AG10803 (cell line): Measurements from ENCODE around the gene PRDM5.

Source experiments
- DNase-seq: peaks from one replicate; pipeline ENCODE4 v3.0.0; 2010; ENCODE audit warnings: low read depth
- H3K4me3 ChIP-seq: 2 replicates; pipeline ENCODE4 v1.5.1; 2011; ENCODE audit warnings: mild to moderate bottlenecking, low read length, control low read depth
- TF ChIP-seq, protein P1 (sequence below): conservative IDR thresholded peaks from 2 replicates; pipeline ENCODE4 v1.5.1; 2011; ENCODE audit warnings: mild to moderate bottlenecking, low read length, control low read depth, inconsistent platforms

PRDM5 gene

DNA sequence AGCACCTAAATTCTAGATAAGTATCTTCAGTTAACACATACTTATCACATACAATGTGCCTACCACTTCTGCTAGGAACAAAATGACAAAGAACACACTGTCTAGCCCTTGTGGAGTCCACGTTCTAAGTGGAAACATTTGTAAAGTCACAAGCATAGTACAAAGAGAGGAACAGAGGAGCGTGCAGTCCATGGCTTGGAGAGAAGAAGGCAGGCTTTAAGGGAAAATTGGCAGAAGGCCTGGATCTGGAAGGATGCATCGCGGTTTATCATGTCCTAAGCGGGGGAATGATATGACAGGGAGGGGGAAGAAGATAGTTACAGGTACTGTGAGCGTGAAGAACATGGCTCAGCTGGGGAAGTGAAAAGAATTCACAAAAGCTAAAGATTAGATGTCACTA is 218.0 kb downstream of the PRDM5 start:
- TF ChIP-seq, protein P1, sequence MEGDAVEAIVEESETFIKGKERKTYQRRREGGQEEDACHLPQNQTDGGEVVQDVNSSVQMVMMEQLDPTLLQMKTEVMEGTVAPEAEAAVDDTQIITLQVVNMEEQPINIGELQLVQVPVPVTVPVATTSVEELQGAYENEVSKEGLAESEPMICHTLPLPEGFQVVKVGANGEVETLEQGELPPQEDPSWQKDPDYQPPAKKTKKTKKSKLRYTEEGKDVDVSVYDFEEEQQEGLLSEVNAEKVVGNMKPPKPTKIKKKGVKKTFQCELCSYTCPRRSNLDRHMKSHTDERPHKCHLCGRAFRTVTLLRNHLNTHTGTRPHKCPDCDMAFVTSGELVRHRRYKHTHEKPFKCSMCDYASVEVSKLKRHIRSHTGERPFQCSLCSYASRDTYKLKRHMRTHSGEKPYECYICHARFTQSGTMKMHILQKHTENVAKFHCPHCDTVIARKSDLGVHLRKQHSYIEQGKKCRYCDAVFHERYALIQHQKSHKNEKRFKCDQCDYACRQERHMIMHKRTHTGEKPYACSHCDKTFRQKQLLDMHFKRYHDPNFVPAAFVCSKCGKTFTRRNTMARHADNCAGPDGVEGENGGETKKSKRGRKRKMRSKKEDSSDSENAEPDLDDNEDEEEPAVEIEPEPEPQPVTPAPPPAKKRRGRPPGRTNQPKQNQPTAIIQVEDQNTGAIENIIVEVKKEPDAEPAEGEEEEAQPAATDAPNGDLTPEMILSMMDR: no peak
- no peak for DNase-seq
- H3K4me3 ChIP-seq: no peak overlapping the region

DNA sequence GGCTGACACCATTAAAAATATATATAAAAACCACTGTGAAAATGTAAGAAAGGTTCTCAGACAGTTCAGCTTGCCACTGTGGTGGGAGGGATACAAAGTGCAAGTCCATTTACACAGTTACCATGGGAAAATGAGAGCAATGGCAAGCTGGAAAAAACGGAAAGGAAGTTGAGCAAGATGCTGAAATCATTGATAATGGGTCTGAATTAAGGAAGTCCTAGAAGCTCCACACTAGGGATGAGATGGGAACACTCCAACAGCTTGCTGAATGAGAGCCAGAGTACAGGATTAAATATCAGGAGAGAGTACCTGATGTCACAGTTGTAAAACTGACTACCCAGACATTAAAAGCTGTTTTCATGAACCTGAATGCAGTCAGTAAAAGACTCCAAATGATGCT is 218.6 kb downstream of the PRDM5 start:
- no peak for DNase-seq
- TF ChIP-seq, protein P1: no peak
- no peak overlapping the region for H3K4me3 ChIP-seq

DNA sequence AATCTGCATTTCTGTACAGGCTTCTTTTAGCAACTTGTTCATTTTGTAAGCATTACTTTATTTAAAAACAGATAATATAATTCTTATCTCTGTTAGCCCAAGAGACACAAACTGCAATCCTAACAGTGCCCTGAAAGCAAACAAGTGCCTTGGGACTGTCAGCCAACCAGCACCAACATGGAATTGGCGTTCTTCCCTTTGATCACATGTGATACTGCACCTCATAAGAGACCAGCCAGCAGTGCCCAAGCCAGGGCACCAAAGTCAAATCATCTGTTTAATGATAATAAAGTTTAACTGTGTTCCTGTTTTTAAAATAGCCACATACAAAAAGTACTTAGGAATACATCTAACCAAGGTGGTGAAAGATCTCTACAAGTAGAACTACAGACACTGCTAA is 223.2 kb downstream of the PRDM5 start:
- TF ChIP-seq, protein P1: no peak
- no peak overlapping the region for H3K4me3 ChIP-seq
- DNase-seq: no peak

DNA sequence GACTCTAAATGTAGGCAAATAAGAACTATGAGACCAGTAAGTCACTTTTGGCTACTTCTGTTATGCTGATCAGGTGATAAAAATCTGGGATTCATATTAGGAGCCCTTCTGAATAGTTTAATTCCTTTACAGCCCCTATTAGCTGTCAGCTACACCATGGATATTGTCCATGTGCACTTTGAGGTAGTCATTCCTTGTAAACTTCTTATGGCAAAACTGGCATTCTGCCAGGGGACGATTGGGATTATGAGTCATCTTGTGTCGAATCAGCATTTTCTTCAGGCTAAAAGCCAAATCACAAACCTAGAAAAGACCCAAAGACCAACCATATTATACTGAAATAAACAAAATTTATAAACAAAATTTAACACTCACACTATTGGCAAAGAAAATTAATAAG is 227.6 kb downstream of the PRDM5 start:
- no peak overlapping the region for H3K4me3 ChIP-seq
- TF ChIP-seq, protein P1: no peak
- DNase-seq: peak; percentile 31

DNA sequence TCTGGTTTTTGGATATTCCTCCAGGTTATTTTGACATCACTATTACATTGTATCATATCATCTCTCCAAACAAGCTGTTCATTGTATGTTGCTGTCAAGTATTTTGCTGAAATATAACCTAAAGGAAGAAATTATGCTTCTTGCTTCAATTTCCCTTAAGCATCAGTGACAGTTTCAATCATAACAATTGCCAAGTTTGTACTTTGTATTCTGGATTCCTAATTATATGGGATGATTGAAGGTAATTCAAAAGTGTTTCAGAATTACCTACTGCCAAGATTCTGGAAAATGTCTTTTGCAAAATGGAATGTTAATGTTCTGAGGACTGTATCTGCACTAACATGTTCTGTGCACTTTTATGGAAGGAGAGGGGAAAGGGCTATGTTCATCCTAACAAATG is 228.7 kb downstream of the PRDM5 start:
- TF ChIP-seq, protein P1: no peak
- no peak overlapping the region for H3K4me3 ChIP-seq
- no peak for DNase-seq

DNA sequence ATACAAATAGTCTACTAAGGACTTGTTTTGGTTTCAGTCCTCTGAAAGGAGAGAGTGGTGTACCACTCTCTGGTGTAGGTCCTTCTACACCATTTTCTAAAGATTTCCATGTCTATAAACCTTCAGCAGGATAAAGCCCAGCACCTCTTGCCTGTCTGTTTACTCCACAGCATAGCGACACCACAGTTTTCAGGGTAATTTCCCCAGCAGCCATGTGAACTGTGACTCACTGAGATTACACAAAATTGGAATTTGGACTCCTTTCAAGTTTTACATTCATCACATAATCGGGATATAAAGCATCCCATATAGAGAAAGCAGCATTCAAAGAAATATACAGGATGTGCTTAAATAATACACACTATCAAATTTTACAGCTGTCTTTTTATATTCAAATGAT is 229.6 kb downstream of the PRDM5 start:
- TF ChIP-seq, protein P1: no peak
- DNase-seq: peak; percentile 83
- H3K4me3 ChIP-seq: no peak overlapping the region

DNA sequence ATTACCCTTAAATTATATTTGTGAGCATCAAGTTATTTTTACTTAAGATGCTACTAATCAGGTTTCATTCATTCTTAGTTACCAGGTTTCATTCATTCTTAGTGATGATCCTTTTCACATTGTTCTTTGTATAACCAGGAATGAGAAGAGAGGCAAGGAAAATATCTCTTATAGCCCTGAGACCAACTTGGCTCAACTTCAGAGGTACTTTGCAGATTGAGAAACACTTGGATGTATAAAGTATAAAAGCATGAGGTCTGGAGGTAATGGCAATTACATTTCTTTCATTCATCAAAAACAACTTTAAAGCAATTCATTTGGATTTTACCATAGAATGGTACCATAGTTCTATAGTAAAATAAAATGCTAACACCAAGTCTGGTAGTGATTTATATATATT is 231.0 kb downstream of the PRDM5 start:
- no peak overlapping the region for H3K4me3 ChIP-seq
- TF ChIP-seq, protein P1: no peak
- peak; percentile 11 for DNase-seq
